ENCODE results near the gene MAMLD1. TPM values are rescaled to one million over a fixed set of nuclear protein-coding genes. Genes with fewer than 3 reads are reported as not detected.
A peak's percentile ranks its signal among the peaks of the same experiment; 100 is the strongest.
"Not testable (repeated sequence)": the region's sequence is repeated elsewhere in the genome, so short reads cannot be mapped to it uniquely, and the experiment has no call there.

Gene MAMLD1
- total RNA-seq, 2 experiments from 2014 or later = 8.1 to 11.9 TPM

DNA sequence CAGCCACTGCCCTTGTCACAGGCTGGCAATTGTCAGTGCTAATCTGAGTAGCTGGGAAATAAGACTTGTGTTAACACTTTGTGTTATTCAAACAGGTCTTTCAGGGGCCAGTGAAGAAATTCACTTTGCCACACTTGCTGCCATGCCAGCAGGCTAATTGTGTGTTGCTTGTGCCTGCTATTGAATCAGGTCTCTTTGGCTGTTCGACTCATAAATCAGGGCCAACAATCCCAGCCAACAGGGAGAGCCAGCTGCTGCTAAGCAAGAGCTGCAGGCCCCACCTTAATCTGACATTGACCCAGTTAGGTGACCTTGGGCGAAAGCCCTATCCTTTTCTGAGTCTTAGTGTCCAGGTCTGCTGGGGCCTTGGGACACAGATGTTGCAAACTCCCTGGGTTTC lies 28.1 kb upstream of the MAMLD1 start:
- CTCF ChIA-PET = no interaction called here
- DNase-seq = no peak
- Mint-ChIP-seq H3K27me3 (no peaks in the 10 kb centered on the region), H3K9me3 (ENCODE audit: low read depth) (no peaks in the 10 kb centered on the region), H3K4me3 (no peak overlapping the region), H3K27ac (no peak overlapping the region), H3K4me1 (peaks cover 10% of the 10 kb centered on the region), H3K36me3 (peaks cover 1% of the 10 kb centered on the region)
- ATAC-seq = no peak

DNA sequence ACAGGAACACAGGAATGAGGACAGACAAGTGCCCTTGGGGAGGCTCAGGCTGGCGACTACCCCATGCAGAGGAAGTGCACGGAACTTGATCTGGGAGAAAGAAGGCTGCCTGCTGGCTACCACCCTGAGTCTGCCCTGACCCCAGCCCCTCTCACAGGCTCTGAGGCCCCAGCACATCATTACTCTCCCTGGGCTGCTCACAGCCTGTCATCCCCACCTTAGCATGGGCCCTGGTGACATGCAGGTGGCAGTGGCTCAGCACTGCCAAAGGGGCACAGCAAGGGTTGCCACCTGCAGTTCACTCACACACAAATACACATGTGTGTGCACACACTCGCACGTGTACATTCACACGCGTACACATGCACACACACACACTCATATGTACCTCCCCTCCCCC lies 26.1 kb upstream of the MAMLD1 start:
- Mint-ChIP-seq H3K4me3 (no peak overlapping the region), H3K4me1 (peaks cover 10% of the 10 kb centered on the region), H3K36me3 (peaks cover 1% of the 10 kb centered on the region), H3K27me3 (no peaks in the 10 kb centered on the region), H3K27ac (no peak overlapping the region), H3K9me3 (ENCODE audit: low read depth) (no peaks in the 10 kb centered on the region)
- DNase-seq (no peak), ATAC-seq (no peak)
- CTCF ChIA-PET = no interaction called here

DNA sequence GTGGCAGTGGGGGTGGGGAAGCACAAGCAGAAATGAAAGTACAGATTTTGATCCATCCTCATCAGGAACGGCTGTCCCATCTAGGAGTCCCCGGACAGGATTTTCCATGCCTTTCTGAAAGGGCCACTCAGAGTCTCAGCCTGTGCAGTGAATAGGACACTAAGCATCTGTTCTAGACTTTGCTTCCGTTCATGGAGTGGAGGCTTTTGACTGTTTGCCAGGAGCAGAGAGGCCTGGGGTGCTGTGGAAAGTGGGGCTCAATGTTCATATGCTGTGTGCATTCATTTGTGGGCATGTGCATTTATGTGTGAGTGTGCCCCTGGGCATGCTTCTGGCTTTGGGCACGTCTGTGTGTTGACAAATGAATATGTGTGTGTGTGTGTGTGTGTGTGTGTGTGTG lies 25.6 kb upstream of the MAMLD1 start:
- CTCF ChIA-PET = no interaction called here
- no peak for ATAC-seq
- peaks cover 10% of the 10 kb centered on the region for H3K4me1 Mint-ChIP-seq
- no peak overlapping the region for H3K4me3 Mint-ChIP-seq
- DNase-seq = no peak
- peaks cover 1% of the 10 kb centered on the region for H3K36me3 Mint-ChIP-seq
- no peak overlapping the region for H3K27ac Mint-ChIP-seq
- no peaks in the 10 kb centered on the region for H3K9me3 Mint-ChIP-seq (ENCODE audit: low read depth)
- H3K27me3 Mint-ChIP-seq = no peaks in the 10 kb centered on the region

DNA sequence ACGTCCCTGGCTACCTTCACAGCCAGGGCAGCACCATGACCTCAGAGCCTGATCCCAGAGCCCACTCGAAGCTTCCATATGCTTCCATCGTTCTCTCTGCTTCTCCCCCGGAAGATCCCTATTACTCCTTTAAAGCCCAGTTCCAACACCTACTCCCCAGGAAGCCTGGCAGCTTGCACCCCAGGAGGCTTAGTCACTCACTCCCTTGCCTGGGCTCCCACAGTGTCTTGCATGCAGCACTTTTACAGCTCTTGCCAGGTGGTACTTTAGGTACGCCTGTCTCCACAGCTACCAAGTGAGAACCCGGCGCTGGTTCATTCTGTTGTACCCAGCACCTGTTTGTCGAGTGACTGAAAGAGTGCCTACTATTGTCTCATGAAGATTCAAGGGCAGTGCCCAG lies 24.5 kb upstream of the MAMLD1 start:
- H3K4me1 Mint-ChIP-seq = peaks cover under 1% of the 10 kb centered on the region
- H3K36me3 Mint-ChIP-seq = no peaks in the 10 kb centered on the region
- DNase-seq (no peak), ATAC-seq (no peak)
- no peak overlapping the region for H3K4me3 Mint-ChIP-seq
- H3K9me3 Mint-ChIP-seq (ENCODE audit: low read depth) = no peaks in the 10 kb centered on the region
- no peak overlapping the region for H3K27ac Mint-ChIP-seq
- H3K27me3 Mint-ChIP-seq = no peaks in the 10 kb centered on the region
- CTCF ChIA-PET = no interaction called here

DNA sequence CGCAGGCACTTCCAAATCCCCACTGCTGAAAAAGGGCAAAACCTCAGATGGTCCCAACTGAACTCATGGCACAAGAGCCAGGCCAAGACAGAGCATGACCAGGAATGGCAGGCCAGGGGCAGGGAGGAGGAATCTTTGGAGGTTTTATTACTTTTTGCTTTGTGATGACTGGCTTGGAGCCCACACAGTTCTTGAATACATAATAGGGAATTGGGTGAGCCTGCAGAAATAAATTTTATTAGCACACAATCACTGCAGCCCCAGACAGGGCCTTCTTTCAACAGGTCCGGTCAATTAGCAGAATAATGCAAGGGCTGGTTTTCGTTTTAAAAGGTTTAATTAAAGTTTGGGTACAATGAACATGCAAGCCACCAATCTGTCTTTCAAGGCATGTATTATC lies 23.4 kb upstream of the MAMLD1 start:
- Mint-ChIP-seq H3K4me1 (no peaks in the 10 kb centered on the region), H3K36me3 (no peaks in the 10 kb centered on the region), H3K4me3 (no peak overlapping the region), H3K9me3 (ENCODE audit: low read depth) (no peaks in the 10 kb centered on the region), H3K27ac (no peak overlapping the region), H3K27me3 (no peaks in the 10 kb centered on the region)
- DNase-seq (no peak), ATAC-seq (no peak)
- CTCF ChIA-PET = no interaction called here

DNA sequence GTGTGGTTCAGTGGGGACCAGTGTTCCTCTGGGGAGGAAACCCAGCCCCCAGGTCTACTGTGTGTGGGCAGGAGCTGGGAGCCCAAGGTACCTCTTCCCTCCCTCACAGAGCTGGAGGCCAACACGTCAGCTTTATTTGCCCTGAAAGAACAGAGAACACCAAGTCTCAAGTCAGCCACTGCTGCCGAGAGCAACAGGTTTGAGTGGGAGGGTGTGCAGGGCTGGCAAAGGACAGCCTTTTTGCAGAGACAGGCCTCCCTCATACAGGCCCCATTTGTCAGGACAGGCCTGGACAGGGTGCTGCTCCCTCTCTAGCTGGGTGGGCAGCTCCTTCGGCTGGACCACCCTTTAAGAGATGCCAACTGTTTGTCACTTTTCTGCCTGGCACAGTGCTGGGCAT lies 22.8 kb upstream of the MAMLD1 start:
- H3K4me1 Mint-ChIP-seq; ATAC-seq; H3K27me3 Mint-ChIP-seq; H3K27ac Mint-ChIP-seq; H3K36me3 Mint-ChIP-seq; H3K4me3 Mint-ChIP-seq; H3K9me3 Mint-ChIP-seq (ENCODE audit: low read depth); CTCF ChIA-PET; DNase-seq: not testable (repeated sequence)

DNA sequence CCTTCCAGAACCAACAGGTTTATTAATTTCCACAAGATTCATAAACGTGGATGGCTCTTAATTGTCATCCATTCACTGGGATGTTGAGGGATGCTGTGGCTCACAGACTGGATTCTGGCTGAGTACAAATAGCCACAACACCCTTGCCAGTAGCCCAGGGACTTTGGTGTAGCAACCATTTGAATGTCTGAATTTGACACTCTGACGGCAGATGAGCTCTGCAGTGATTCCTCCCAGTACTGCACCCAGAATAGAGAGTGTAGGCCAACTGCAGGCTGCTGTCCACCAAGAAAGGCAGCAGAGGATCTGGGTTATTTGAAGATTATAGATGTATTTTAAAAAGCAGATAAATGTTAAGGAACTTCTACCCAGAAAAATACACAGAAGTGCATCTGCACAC lies 15.6 kb upstream of the MAMLD1 start:
- H3K27me3 Mint-ChIP-seq = peaks cover 5% of the 10 kb centered on the region
- H3K36me3 Mint-ChIP-seq = no peaks in the 10 kb centered on the region
- H3K4me1 Mint-ChIP-seq = peaks cover 6% of the 10 kb centered on the region
- ATAC-seq = no peak
- no peak for DNase-seq
- H3K9me3 Mint-ChIP-seq (ENCODE audit: low read depth) = no peaks in the 10 kb centered on the region
- CTCF ChIA-PET = no interaction called here
- no peak overlapping the region for H3K27ac Mint-ChIP-seq
- no peak overlapping the region for H3K4me3 Mint-ChIP-seq

DNA sequence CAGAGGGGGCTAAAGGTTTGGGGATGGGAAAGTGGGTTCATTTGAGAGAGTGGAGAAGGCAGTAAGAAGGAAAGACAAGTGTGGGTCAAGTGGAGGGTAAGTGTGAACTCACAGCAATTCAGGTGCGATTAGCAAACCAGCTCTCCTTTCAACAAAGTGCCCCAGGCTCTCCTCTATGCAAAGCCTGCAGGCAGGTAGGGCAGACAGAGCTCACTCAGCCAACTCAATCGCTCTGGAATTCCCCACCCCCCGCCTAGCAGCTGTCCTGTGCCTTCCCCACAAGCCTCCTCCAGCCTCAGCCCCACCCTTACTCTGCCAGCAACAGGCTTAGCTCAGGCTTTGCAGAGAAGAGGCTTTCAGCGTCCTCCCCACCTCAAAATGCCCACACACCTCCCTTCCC lies 14.8 kb upstream of the MAMLD1 start:
- Mint-ChIP-seq H3K27me3 (peaks cover 5% of the 10 kb centered on the region), H3K4me1 (peaks cover 8% of the 10 kb centered on the region), H3K27ac (no peak overlapping the region), H3K9me3 (ENCODE audit: low read depth) (no peaks in the 10 kb centered on the region), H3K36me3 (no peaks in the 10 kb centered on the region), H3K4me3 (no peak overlapping the region)
- no peak for ATAC-seq
- CTCF ChIA-PET = no interaction called here
- DNase-seq = no peak

DNA sequence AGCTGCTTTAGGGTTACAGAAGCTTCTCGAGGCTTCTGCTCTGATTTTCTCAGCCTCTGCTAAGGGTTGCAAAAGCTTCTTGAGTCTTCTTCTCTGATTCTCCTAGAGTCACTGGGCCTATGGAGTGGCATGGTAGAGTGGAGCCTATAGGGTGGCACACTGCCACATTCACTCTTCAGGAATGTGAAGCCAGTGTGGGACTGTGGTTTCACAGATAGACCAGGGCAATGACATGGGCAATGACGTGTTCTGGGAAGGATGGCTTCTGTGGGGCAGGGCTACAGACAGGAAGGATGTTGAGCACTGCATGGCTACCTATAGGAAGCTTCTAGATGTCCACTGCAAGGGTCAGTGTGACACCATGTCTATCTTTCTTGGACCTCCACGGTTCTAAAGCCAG lies 11.0 kb upstream of the MAMLD1 start:
- no peak overlapping the region for H3K27ac Mint-ChIP-seq
- peaks cover 8% of the 10 kb centered on the region for H3K4me1 Mint-ChIP-seq
- H3K9me3 Mint-ChIP-seq (ENCODE audit: low read depth) = no peaks in the 10 kb centered on the region
- H3K36me3 Mint-ChIP-seq = no peaks in the 10 kb centered on the region
- peaks cover 5% of the 10 kb centered on the region for H3K27me3 Mint-ChIP-seq
- DNase-seq (no peak), ATAC-seq (no peak)
- CTCF ChIA-PET = no interaction called here
- H3K4me3 Mint-ChIP-seq = no peak overlapping the region

DNA sequence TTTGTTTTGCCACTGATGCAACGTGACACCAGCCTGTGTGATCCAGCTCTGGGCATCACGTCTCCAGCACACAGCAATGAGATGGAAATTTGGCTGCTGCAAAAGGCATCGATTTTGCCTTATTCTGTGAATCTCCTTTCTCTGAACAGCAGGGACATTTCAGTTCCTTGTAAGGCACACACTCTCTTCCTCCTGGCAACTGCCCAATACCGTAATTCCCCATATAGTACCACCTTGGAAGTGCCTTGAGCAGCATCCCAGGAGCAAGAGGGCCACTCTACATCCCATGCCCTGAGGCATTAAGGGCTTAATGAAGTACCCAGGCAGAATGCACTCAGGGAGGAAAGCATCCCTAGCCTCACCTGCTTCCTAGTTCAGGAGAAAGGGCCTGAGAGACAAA lies 10.5 kb upstream of the MAMLD1 start:
- no peak overlapping the region for H3K4me3 Mint-ChIP-seq
- H3K36me3 Mint-ChIP-seq = no peaks in the 10 kb centered on the region
- peaks cover 5% of the 10 kb centered on the region for H3K27me3 Mint-ChIP-seq
- H3K9me3 Mint-ChIP-seq (ENCODE audit: low read depth) = no peaks in the 10 kb centered on the region
- H3K4me1 Mint-ChIP-seq = peaks cover 8% of the 10 kb centered on the region
- H3K27ac Mint-ChIP-seq = no peak overlapping the region
- CTCF ChIA-PET = interaction anchor here (1.8 kb wide), 1 partner anchor 11 kb away, joined by 5 read pairs; the partner anchor contains the start of gene MAMLD1
- ATAC-seq (no peak), DNase-seq (no peak)

DNA sequence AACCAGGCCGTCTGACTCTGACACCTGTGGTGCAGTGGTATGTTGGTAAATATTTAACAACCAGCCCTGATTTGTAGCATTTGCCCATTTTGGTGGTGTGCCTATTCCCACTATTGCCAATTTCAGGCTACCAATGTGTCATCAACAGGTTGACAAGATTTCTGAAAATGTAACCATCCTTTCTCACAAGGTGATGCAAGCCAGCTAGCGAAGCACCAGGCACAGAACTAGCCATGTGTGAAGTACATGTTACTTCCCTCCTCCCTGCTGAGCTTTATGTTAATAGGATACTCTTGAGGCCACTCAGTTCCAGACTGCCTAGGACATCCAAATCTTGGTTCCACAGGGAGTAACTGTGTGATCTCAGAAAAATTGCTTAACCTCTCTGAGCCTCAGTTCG lies 7.2 kb upstream of the MAMLD1 start:
- peaks cover 7% of the 10 kb centered on the region for H3K4me1 Mint-ChIP-seq
- H3K36me3 Mint-ChIP-seq = no peaks in the 10 kb centered on the region
- no peak overlapping the region for H3K4me3 Mint-ChIP-seq
- no peaks in the 10 kb centered on the region for H3K9me3 Mint-ChIP-seq (ENCODE audit: low read depth)
- CTCF ChIA-PET = no interaction called here
- no peak overlapping the region for H3K27ac Mint-ChIP-seq
- no peak for DNase-seq
- peaks cover 14% of the 10 kb centered on the region for H3K27me3 Mint-ChIP-seq
- ATAC-seq = no peak

DNA sequence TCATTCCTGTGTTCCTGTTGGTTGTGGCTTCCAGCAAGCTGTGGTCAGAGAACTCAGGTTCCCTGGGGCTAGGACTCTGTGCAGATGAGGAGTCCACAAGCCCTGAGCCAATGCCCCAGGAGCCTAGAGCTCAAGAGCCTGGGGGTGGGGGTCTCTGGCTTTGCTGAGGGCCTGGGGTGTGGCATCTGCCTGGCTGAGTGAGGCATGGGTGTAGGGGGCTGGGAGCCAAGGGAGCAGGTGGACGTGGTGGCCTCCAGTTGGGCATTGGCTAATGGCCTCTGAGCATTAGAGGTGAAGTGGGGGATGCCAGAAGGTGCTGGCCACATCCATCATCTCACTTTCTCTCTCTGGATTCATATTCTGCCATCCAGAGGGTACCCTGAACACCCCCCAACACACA lies 5.3 kb upstream of the MAMLD1 start:
- Mint-ChIP-seq H3K4me1 (peaks cover 13% of the 10 kb centered on the region), H3K9me3 (ENCODE audit: low read depth) (no peaks in the 10 kb centered on the region), H3K4me3 (no peak overlapping the region), H3K27ac (no peak overlapping the region), H3K27me3 (peaks cover 27% of the 10 kb centered on the region), H3K36me3 (no peaks in the 10 kb centered on the region)
- no peak for ATAC-seq
- CTCF ChIA-PET = no interaction called here
- no peak for DNase-seq

DNA sequence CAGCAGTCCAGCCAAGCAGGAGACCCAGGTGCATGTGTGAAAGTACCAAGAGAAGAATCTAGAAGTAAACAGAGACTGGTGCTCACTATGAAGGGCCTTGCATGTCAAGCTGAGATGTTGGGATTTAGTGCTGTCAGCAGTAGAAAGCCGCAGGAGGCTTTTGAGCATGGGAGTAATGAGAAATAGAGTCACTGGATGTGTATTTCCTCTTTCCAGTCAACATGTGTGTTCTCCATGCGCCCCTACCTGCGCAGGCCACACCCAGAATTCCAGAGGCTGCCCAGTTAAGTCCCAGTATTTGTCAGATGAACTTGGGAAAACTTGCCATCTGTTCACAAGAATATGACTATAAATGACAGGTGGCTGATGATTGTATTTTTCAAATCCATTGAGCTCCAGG lies 4.5 kb upstream of the MAMLD1 start:
- H3K27ac Mint-ChIP-seq = no peak overlapping the region
- DNase-seq = peak; percentile 9
- H3K4me3 Mint-ChIP-seq = no peak overlapping the region
- ATAC-seq = no peak
- H3K36me3 Mint-ChIP-seq = no peaks in the 10 kb centered on the region
- H3K27me3 Mint-ChIP-seq = peaks cover 27% of the 10 kb centered on the region
- CTCF ChIA-PET = no interaction called here
- peaks cover 13% of the 10 kb centered on the region for H3K4me1 Mint-ChIP-seq
- no peaks in the 10 kb centered on the region for H3K9me3 Mint-ChIP-seq (ENCODE audit: low read depth)

DNA sequence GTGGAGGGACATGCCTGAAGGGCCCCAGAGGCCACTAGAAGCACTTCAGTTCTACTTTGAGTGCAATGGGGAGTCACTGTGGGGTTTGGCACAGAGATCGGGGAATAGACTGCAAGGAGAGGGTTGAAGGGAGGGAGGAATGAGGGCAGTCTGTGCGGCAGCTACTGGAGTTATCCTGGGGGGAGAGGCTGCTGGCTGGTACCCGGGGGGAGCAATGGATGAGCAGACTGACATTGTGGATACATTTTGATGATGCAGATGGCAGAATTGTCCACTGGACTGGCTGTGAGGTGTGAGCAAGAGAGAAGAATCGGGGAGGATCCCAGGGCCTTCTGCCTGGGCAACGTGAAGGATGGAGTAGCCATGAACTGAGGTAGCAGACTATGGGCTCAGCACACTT lies 2.8 kb upstream of the MAMLD1 start:
- Mint-ChIP-seq H3K27ac (no peak overlapping the region), H3K4me1 (peaks cover 13% of the 10 kb centered on the region), H3K4me3 (no peak overlapping the region), H3K36me3 (no peaks in the 10 kb centered on the region), H3K9me3 (ENCODE audit: low read depth) (no peaks in the 10 kb centered on the region), H3K27me3 (peaks cover 27% of the 10 kb centered on the region)
- CTCF ChIA-PET = no interaction called here
- ATAC-seq = no peak
- DNase-seq = peak; percentile 9

DNA sequence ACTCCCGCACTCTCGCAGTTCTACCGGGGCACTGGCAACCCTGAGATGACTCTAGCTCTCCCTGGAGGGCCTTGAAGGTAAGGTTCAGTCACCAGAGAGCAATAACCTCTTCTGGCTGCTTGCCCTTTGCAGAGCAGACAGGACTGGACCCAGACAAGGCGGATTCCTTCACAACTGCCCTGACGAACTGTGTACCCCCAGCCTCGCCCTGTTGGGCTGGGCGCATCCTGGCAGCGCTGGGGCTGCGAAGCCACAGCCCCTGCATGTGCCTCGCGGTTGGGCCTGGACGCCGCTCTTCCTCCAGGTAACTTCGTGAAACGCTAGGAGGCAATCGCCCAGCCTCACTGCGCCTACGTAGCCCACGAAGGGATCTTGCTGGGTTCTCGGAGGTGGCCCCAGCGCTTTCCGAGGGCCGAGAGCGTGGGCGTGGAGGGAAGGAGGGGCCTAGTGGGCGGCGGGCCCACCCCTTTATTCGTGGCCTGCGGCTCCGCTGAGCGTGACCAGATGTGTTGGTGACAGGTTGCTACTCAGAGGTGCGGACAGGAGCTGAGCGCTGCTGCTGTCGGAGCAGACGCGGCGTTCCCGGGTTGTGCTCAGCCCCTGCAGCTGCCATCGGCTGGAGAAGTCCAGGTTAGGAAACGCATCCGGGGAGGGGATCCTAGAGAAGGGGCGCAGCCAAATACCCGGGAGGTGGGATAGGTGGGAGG lies 1.9 kb upstream of the MAMLD1 start:
- Mint-ChIP-seq H3K36me3 (no peaks in the 10 kb centered on the region), H3K9me3 (ENCODE audit: low read depth) (no peaks in the 10 kb centered on the region), H3K27me3 (peaks cover 27% of the 10 kb centered on the region), H3K27ac (no peak overlapping the region), H3K4me3 (peak overlapping the region; percentile 80), H3K4me1 (peaks cover 17% of the 10 kb centered on the region)
- ATAC-seq (no peak), DNase-seq (peak; percentile 43)
- CTCF ChIA-PET = interaction anchor here (1.0 to 1.5 kb wide), 3 partner anchors 123 to 354 kb away, joined by 3 to 4 read pairs (median 3); no protein-coding TSS in a partner anchor

Data from activated CD8-positive, alpha-beta memory T cell treated with anti-CD3 and anti-CD28 coated beads, Interleukin-2, amount 10 ng/mL, durations not matched to agents 7 days and 5 days (primary cell).